ENCODE measurements around the gene POLR3K.

POLR3K gene

DNA sequence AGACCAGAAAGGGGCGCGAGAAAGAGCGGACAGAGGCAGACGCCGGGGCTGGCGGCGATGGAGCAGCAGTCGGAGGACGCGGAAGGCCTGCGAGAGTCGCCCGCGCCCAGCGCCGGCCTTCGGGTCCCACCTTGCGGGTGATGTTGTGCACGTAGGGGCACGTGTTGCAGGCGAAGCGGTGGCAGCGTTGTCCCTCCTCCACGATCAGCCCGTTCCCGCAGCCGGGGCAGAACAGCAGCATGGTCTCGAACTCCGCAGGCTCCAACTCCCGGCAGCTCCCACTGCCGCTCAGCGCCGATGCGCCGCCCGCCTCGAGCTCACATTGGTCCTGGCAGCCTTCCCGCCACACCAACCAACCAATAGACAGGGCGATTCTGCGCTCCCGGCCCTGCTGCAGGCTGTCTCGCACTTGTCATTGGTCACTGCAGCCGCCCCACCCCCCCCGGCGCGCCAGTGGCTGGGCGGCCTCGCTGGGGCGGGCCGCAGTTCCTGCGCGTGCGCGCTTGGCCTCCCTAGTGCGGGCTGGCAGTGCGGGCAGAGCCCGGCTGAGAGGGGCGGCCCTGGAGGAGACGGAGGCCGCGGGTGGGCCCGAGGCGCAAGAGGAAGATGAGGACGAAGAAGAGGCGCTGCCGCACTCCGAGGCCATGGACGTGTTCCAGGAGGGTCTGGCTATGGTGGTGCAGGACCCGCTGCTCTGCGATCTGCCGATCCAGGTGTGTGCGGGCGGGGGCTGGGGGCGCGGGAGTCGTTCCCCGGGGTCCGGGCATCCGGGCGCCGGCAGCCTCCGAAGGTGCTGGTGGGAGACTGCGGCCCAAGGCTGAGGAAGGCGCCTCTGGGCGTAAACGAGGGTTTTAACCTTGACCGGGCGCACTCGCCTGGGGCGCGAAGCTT is at the start of gene POLR3K, which contains the start of gene SNRNP25:
Gene POLR3K, minus strand, starts transcription at position 263 of the 891 bp plus-strand sequence. Its CDS starts 22 bp downstream, at position 241.
Gene SNRNP25, plus strand, starts transcription at position 483 of the 891 bp plus-strand sequence. Its CDS starts 189 bp downstream, at position 672.
- peak; percentile 93 for DNase-seq

DNA sequence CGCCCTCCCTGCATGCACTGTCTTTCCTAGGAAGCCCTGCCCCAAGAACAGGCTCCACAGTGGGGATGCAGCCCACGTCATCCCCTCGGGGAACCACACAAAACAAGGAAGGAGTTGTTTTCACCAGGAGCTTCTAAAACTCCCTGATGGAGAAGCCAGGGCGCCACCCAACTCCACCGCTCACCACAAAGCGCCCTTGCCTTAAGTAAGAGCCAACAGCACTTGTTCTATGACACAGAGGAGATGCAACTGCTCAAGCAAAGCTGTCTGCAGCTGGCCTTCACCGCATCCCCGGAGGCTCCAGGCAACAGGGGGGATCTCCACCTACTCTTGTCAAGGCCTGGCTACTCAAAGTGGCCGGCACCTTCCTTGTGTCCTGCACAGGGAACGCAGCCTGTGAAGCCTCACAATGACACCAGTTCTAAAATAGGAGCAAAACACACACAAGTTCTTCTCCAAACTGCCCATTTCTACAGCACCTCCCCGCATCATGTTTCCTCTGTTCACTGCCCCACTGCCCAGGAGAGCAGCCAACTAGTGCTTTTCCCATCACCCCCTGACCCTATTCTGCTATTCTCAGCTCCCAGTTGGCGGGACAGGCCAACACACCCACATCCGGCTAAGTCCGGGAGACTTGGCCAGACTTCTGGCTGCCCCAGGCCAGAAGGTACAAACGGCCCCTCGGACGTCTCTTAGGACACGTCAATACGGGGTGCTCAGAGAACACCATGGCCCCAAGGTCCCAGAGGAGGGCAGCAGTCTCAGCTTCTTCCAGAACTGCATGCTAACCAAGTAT is 48.9 kb upstream of the POLR3K start:
- DNase-seq = no peak

DNA sequence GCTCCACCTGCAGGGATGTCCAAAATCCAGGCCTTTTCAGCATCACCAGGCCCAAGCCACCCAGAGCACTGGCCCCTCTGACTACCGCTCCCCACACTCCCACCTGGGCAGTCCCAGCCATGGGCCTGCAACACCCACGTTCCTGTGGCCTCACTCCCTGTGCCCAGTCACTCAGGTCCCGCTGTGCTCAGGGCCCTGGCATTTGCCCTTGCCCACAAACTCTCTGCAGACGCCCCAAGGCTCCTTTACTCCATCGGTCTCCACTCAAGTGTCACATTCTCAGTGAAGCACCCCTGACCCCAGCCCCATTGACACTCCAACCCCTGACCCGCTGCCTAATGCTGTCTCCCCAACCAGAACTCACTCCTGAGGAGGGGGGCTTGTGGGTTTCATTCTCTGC is 48.2 kb upstream of the POLR3K start:
- no peak for DNase-seq

DNA sequence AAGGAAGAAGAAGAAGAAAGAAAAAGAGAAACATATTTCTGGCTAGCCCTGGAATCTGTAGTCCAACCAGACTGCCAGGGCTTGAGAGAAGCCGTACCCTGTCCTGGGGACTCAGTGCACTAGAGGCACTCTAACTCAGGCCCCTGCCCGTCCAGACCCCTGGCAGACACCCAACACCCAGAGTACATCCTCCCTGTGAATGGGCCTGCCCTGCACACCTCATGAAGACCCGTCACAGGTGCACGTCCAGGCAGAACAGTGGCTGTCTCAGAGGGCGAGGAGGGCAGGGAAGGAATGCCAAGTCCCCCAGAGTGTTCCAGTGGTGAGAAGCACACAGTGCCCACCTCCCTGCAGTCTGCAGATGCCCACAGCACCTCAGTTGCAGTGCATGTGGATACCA is 47.6 kb upstream of the POLR3K start:
- DNase-seq = no peak

DNA sequence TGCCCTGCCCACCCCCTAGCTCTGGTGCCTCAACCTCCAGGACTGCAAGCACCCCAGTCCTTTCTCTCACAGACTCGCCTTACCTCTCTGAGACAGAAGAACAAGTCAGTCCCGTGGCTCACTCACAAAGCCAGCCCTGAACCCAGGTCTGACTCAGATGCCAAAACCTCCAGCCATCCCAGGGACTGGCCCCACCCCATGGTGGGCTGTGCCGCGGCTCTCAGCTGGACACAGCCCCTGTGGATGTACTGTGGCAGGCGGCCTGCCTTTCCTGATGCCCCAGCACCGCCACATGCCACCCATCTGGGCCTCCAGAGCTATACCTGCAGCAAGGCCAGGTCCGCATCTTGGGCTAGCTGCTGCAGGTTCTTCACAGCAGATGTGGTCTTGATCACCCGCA is 44.4 kb upstream of the POLR3K start:
- no peak for DNase-seq

DNA sequence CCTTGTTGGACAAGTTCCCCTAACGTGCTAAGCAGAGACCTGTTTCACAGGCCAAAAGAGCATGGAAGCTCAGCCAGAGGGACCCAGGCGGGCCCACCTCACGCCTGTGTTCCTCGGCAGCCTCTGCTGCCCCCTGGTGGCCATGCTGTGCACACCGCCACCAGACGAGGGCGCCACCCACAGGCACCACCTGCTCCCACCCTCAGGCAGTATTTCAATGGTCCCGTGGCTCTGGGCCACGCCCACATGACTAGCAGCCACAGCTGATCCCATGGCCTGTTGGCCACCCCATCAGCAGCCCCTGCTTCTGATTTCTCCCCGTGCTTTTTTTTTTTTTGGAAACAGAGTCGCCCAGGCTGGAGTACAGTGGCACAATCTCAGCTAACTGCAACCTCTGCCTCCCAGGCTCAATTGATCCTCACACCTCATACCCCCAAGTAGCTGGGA is 43.5 kb upstream of the POLR3K start:
- peak; percentile 57 for DNase-seq

DNA sequence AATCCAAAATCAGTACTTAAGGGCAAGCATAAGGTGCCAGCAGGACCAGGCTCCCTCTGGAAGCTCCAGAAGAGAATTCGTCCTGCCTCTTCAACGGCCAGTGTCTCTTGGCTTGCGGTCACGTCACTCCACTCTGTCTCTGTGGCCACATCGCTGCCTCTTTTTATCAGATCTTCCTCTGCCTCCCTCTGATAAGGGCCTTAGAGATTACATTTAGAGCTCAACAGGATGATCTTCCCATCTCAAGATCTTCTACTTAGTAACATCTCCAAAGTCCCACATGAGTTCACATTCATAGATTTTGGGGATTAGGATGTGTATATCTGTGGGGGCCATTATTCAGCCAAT is 41.5 kb upstream of the POLR3K start:
- no peak for DNase-seq

DNA sequence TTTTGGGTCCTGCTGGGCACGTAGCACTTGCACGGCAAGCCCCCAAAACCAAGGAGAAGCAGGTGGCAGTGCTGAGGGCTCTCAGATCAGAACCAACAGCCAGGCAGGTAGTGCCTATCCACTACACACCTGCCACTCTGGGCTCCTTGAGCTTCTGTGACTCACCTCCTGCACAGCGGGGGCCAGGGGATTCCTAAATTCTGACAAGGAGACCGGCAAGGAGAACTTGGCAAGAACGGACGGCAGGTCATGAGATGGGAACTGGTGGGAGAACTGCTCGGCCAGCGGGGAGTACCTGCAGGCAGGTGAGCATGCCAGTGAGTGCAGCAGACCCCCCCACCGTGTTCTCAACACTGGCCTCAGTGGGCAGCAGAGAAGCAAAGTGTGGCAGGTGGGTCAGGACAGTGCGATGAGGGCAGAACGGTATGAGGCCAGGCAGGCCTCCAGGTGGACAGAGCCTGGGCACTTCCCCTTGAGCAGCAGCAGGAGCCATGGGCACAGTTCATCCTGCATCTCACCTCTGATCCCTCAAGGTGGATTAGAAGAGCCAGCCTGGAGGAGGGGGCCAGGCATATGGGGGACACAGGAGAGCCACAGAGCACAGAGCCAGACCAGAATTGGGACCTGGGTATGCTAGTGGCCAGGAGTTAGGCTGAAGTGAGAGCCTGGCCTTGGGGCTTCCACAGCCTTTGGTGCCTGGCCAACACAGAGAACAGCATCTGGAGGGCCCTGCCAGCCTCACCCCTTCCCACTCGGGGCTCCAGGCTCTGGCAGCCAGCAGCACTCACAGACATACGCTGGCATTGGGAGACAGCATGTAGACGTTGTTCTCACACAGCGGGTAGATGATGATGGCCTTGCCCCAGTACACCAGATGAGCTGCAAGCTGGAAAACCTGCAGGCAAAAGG is 39.3 kb upstream of the POLR3K start:
- DNase-seq = no peak

DNA sequence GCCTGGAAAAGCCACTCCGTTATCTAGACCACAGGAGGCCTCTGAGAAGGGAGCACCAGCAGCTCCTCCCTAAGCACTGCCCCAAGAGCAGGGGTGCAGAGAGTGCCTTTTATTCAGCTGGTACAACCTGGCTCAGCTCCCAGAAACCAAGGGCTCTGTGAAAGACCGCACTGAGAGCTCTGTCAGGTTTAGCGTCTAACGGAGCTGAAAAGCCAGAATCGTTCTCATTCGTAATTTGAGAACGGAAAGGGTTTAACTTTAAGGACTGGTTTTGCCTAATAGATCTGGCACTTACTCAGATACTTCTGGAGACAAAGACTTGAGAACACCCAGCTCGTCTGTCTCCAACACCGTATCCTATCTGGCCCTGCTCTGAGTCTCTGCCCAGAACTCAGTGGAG is 38.1 kb upstream of the POLR3K start:
- no peak for DNase-seq

DNA sequence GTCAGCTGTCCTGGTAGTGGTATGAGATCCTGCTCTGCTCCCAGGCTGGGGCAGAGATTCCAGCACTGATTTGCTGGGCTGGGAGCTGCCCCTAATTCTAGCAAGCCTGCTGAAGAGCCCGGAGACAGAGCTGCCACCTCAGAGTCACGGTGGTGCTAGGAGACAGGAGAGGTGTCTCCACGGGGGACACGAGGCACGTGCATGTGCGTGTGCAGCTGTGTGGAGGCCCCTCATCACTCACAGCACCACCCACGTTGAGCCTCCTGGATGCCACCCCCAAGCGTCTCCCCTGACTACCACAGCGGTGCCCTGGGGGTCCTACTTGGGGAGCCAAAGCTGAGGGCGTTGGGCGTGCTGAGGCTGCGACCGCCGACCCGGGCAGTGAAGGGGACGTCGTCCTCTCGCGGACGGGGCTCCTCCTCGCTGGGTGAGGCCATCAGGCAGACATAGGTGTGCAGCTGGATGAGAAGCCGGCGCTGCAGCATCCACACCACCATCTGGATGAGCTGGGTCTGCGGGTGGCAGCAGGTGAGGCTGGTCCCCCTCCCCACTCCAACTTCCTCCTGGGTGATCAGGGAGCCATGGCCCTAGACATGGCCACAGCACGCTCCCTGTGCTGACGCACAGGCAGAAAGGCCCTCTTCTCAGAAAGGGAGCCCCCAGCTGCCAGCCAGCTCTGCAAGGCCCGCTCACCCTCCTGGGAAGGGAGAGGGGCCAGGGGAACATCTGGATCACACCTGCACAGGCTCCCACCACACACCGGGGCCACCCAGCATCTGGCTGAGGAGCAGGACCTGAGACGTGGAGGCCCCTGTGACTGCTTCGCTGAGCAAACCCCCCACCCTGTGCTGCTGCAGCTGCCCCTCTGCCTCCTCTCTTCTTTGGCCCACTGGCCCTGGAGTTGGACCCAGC is 36.2 kb upstream of the POLR3K start:
- no peak for DNase-seq

DNA sequence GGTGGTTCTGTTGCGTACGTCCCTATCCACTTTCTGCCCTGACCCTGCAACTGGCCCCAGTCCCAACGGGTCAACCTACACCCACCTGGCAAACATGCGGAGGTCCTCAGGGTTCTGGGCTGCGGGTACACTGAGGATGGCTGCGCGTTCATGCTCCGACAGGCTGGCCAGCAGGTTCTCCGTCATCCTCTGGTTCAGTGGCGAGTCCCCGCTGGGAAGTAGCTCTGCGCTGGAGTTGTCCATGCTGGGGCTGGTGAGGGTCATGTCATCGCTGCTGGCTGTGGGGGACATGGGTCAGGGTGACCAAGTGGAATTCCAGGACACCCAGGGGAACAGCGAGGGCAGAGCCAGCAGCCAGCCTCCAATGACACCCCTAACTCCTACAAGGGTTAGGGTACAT is 35.2 kb upstream of the POLR3K start:
- DNase-seq = no peak

DNA sequence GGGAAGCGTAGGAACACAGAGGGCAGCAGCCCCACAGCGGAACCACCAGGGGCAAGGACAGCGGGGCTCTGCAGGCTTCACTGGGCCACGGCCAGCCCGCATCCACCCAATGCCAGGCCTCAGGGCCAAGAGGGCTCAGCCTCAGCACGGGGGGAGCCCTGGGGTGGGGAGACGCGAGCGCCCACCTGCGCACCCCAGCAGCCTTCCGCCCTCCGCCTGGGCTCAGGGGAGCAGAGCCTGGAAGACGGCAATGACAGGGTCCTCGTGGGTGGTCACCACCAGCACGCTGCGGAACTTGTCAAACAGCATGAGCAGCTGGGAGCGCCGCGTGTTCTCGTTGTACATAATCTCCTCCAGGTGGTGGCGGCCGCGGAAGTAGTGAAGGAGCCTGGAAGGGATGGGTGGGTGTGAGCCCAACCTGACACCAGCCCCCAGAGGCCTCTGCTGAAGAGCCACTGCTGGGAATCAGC is 33.1 kb upstream of the POLR3K start:
- DNase-seq = no peak

DNA sequence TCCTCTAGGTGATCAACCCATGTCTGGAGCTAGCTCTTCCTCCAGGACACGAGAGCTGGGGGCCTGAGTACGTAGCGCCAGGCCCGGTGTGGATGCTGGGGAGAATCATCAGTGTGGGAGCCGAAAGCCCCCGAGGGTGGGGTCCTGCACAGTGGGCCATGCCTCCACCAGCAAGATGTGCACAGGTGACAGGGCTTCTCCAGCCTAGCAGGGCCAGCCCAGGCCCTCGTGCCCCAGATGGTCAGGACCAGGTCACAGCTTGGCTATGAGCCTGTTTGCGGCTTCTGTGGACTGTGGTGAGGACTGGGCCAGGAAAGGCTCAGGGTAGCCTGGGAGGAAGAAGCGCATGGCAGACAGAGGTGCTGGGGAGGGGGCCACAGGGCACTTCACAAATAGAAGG is 32.5 kb upstream of the POLR3K start:
- no peak for DNase-seq

DNA sequence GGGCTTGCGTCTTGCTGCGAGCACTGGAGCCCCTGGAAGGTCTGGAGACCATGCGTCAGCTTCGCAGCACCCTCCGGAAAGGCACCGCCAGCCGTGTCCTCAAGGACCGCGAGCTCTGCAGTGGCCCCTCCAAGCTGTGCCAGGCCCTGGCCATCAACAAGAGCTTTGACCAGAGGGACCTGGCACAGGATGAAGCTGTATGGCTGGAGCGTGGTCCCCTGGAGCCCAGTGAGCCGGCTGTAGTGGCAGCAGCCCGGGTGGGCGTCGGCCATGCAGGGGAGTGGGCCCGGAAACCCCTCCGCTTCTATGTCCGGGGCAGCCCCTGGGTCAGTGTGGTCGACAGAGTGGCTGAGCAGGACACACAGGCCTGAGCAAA is 32.0 kb upstream of the POLR3K start:
- no peak for DNase-seq

DNA sequence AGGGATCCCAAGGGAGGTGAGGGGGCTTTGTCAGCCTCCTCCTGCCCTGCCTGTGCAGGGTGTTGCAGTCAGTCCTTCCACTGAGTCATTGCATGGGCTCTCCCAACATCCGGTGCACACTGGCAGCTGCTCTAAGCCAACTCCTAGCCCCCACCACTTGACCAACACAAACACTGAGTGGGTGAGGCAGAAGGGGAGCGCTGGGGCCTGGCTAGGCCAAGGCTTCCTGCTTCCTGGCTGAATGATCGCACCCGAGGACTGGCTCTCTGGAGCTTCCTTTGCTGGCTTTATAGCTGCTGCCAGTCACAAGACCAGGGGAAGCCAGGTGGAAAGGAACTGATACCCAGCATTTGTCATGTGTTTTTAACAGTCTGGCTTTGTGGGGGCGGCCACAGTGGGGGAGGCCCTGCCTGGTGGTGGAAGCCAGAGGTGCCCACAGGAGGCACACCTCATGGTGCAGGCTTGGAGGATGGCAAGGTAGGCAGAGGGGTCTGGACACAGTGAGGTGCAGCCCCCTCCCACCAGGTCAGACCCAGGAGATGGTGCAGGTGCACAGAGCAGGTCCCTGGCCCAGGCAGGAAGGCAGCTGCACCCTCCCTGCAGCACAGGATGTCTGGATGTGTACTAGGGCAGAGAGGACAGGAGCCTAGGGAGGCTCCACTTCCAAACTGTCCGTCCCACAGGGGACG is 31.5 kb upstream of the POLR3K start:
- peak; percentile 89 for DNase-seq

DNA sequence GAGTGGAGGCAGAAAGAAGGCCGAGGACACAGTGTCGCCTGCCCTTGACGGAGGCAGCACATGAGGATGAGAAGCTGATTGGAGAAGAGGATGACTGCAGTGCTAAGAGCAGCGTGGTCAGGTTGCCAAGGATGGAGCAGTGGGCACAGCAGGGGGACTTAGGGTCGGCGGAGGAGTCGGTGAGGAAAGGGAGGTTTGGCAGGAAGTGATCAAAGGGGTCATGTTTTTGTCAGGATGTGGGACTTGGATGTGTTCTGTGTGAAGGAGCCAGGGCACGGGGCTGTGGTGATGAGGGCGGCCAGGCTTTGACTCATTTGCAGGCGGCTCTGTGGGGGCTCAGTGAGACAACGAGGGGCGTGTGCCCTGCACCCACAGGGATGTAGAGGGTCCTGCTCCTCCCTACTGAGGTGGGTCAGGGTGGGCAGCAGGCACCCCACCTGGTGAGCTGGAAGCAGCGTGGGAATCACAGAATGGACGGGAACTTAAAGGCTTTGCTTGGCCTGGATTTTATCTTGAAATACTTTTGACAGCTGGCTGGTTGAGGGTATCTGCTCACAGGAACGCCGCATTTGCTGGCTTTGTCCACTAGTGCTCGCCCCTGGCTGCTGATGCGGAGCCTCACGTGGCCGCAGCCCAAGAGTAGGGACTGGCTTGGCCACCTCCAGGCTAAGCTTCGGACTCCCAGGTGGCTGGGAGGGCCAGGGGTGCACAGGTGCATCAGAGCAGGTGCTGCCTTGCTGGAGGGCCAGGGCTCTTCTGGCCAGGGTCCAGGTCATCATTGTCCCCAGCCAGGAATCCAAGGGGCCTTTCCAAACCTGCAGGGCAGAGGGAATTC is 30.6 kb upstream of the POLR3K start:
- DNase-seq = no peak

DNA sequence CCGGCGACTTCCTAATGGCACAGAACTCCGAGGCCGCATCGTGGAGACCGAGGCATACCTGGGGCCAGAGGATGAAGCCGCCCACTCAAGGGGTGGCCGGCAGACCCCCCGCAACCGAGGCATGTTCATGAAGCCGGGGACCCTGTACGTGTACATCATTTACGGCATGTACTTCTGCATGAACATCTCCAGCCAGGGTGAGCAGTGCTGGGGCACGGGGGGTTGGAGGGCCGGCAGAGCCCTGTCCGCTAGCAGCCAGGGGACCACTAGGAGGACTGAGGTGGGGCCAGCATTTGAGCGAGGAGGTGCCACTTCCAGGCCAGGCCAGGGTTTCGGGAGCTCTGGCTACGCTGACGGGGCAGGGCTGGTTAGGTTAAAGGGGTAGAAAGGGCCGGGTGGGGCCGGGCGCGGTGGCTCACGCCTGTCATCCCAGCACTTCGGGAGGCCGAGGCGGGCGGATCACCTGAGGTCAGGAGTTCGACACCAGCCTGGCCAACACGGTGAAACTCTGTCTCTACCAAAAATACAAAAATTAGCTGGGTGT is 29.7 kb upstream of the POLR3K start:
- no peak for DNase-seq

DNA sequence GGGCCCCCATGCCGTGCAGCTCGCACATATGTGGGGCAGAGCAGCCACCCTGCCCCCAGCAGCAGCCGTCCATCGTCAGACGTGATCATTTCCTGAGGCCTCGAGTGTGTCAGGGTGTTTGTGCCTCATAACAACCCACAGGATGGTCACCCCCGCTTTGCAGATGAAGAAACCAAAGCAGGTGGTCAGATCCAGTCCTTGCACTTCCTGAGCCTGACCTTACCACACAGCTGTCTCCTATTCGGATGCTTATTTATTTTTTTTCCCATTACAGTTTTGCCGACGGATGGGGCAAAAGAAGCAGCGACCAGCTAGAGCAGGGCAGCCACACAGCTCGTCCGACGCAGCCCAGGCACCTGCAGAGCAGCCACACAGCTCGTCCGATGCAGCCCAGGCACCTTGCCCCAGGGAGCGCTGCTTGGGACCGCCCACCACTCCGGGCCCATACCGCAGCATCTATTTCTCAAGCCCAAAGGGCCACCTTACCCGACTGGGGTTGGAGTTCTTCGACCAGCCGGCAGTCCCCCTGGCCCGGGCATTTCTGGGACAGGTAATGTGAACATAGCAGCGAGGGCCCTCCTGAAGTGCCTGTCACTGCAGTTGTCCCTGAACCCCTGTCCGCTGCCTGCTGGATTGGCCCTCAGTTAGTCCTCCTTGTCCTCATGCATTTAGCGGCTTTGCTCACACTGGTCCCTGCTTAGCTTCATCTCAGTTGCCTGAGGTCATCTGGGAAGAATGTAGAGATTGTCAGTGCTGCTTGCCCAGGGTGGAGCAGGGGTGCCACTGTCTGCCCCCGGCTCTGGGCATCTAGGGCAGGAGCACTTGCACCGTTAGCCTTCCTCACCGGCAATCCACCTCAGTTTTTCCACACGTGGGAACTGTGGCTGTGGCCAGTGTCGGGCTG is 26.0 kb upstream of the POLR3K start:
- DNase-seq = no peak

Data from SHP77 treated with DMSO at 0.1 percent for 48 hours (cell line).